GM21360 (cell line): ENCODE measurements around the gene KLHL17.
A peak's percentile ranks its signal among the peaks of the same experiment; 100 is the strongest.
"Not testable (repeated sequence)": the region's sequence is repeated elsewhere in the genome, so short reads cannot be mapped to it uniquely, and the experiment has no call there.

ENCODE experiments used
- ATAC-seq: cut with Tn5 transposase; IDR thresholded peaks from one replicate; pipeline ENCODE4 v1.9.1; 2021; ENCODE audit warnings: mild to moderate bottlenecking, moderate library complexity; ENCODE audit not compliant: unreplicated experiment

The KLHL17 gene

DNA sequence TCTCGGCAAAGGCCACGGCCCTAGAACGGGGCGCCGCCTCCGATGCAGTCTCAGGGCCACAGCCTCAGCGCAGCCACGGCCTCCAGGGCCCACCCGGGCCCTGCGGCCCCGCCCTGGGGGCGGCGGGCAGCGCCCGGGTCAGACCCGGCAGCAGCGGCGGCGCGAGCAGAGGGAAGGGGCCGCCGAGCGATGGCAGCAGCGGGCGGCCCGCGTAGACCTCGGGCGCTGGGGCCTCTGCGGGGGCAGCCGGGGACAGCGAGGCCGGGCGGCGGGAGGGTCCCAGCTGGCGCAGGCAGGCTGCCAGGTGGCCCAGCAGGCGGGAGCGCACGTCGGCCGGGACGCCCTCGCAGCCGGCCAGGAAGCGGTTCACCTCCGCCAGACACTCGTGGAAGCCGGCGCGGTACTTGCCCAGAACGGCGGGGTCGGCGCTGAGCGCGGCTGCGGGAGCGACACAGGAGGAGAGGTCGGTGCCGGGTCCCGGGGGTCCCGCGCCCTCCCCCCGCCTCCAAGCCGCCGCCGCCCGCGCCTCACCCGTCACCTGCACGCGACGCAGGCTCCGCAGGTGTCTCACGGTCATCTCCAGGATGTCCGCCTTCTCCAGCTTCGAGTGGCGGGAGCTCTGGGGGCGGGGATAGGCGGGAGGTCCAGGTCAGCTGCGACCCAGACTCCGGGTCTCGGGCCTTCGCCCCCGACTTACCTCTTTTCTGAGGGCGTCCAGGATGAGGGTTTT lies 38.8 kb downstream of the KLHL17 start:
- ATAC-seq, result no peak

GRCh38 chr1:999725-1000356 lies 39.5 kb downstream of the KLHL17 start, which contains the start of gene HES4:
TSS of gene HES4 (minus strand) at chr1:1000097. CDS start at chr1:999973, 124 bp downstream.
- ATAC-seq, result no peak

DNA sequence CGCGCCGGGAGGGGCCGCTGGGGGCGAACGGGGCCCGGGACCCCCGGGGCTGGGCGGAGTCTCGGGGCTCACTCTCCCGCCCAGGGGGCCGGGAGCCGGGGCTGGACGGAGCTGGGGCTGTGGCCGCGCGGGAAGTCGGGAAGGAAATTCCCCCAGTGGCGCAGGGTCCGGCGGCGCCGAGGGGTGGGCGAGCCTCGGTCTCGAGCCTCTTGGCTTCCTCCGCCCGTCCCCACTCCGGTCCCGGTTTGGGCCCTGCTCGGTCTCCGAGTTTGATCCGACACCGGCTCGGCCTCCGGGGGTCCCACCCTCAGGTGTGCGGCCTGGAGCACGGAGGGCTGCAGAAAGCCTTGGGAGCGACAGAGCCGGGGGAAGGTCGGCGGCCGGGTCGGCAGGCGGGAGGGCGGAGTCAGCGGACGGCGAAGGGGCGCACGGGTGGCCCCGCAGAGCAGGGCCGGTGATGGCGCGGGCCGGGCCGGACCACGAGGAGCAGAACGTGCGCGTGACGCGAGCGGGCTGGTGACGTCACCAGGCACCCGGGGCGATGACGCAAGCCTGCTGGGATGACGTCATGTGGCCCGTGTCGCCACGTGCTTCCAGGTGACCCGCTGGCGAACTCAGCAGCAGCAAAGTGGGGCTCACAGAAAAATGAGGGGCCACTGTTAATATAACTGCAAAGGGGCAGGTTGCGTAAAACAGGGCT lies 40.1 kb downstream of the KLHL17 start:
- no peak for ATAC-seq

- no peak for ATAC-seq
These were observed 40.8 kb downstream of the KLHL17 start for GRCh38 chr1:1001057-1001783.

DNA sequence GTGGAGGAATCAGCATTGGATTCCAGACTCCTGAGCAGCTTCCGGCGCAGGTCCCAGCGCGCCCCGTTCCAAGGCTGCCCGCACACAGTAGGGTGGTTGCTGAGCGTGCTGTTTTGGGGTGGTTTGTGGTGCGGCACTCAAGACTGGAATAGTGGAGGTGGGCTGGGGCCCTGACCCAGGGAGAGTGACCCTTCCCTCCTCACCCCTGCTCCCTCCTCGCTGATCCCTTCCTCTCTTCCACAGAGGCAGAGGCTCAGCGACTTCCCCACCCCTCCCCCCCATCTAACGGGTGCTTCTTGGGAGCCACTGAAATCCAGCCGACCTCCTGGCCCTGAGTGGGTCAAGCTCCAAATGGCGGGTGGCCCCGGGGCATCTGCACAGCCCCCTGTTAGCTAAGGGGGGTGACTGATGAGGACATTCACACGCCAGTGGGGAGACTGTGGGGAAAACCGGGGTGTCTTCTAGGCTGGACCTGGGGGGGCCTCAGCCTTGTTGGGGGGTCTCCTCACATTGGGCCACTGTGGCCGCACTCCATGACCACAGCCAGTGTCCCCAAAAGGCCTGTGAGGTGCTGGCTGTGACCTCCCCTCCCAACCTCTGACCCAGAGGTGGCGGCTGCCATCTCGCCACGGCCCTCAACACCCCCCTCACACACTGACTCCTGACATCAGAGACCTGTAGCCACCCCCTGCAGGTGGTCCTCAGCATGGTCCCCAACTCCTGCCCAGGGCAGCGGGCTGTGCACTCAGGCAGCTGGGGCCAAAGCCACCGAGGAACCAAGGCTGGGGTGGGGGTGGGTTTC lies 43.4 kb downstream of the KLHL17 start:
- no peak for ATAC-seq

DNA sequence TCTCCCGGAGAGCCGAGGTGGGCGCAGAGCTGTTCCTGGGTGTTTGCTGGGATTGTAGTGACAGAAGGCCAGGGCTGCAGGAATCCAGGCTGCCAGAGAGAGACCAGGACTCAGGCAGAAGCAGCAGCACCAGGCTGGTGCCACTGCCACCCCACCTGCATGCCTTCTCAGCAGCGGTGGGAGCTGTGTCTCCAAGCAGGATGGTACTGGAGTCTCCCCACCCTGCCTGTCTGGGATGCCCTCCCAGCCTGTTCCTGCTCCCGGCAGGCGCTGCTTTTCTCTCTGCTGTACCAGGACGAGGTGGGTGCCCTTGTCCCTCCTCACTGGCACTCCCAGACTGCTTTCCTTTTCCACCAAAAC lies 44.0 kb downstream of the KLHL17 start:
- no peak for ATAC-seq

DNA sequence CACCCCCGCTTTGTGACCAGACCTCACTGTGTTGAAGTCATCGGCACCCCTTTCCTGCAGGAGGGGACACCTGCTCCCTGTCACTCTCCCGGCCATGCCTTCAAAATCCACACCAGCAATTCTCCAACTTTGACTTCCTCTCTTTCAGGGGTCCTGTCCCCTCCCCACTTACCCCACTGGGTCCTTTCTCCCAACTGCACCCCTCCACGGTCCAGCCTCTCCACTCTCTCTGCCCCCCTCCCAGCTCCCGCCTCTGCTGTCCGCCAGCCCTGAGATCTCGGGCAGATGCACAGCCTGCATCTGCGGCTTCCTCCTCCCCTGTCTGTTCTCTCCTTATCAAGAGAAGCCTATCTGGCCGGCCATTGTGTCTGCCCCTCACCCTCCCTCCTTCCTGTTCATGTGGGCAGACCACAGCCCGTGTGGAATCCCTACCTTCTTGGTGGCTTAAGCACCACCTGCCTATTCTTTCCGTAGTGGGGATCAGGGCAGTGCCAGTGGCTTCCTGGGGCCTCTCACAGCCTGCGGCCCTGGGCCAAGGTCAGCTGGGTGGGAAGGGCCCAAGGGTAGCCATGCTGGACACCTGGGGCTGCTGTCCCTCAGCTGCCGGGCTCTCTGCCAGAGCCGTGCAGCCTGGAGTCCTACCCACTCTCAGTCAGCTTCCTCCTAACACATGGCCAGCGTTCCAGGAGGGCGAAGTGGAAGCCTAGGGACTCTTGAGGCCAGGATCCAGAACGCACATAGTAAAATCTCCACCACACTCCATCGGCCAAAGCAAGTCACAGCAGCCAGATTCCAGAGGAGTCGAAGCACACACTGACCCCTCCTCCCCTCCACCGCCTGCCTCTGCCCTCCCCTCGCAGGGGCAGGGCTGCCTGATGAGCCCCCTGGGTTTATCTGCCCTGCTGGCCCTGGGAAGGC lies 44.7 kb downstream of the KLHL17 start:
- no peak for ATAC-seq

GRCh38 chr1:1005774-1006304 lies 45.5 kb downstream of the KLHL17 start:
- ATAC-seq, result no peak

DNA sequence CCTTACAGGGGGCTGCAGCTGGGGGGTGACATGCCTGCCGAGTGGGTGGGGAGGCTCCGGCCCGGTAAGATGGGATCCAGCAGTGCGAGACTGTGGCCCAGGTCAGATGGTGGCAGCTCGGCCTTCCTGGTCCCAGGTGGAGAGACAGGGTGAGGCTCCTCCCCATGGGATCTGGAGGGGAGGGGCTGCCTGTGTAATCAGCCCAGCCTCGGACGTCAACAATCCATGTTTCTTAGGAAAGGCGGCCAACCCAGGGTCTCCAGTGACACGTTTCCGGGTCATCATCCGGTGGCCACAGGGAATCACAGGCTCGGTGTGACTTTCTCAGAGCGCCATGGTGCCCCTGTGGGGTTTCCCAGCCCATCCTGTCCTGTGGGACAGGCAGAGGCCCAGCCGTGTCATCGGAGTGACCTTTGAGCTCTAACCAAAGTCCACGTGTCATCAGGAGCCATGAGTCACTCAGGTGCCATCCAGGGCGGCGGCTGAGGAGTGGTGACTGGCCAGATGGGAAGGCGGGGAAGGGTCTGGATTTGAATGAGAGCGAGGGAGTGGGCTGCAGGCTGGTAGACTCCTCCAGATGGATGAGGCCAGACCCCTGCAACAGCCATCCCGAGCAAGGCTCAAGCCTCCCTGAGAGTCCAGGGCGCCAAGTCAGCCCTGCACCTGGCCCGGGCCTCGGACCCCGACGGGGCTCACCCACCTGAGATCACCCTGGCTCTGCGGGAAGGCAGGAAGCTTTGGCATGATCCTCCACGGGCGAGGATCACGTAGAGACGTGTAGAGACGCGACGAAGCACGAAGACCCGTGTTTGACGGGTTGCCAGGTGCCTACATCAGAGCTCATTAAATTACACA lies 46.1 kb downstream of the KLHL17 start:
- ATAC-seq, result no peak

GRCh38 chr1:1010131-1010530 lies 49.7 kb downstream of the KLHL17 start:
- ATAC-seq, result not testable (repeated sequence)

DNA sequence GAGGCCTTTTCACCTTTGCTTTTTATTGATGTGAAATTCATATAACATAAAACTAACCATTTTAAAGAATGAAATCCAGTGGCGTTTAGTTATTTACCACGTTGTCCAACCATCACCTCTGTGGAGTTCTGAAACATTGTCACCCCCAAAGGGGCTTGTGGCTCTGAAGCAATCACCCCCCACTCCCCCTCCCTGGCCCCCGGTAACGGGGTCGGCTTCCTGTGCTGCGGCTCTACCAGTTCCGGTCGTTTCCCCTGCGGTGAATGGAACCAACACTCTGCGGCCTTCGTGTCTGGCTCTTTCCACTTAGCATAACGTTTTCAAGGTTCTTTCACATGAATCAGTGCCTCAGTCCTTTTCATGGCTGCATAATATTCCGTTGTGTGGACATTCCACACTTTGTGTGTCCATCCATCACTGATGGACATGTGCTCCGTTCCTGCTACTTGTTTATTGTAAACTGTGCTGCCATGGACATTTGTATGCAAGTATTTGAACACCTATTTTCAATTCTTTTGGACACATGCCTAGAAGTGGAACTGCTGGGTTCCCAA lies 51.1 kb downstream of the KLHL17 start:
- ATAC-seq, result no peak

- not testable (repeated sequence) for ATAC-seq
These were observed 52.3 kb downstream of the KLHL17 start for GRCh38 chr1:1012736-1013104.

GRCh38 chr1:1013105-1013921 lies 52.9 kb downstream of the KLHL17 start, which contains the start of gene ISG15:
TSS of gene ISG15 (plus strand) at chr1:1013497. CDS start at chr1:1013574, 77 bp downstream.
- peak; percentile 78 for ATAC-seq

- peak; percentile 17 for ATAC-seq
These were observed 53.7 kb downstream of the KLHL17 start for GRCh38 chr1:1013922-1014648.

GRCh38 chr1:1014799-1015681 lies 54.7 kb downstream of the KLHL17 start:
- no peak for ATAC-seq
